GM21717 (cell line): ENCODE data around the gene PCBP3.
"Not testable (repeated sequence)": the region's sequence is repeated elsewhere in the genome, so short reads cannot be mapped to it uniquely, and the experiment has no call there.

Experiments
- ATAC-seq: cut with Tn5 transposase; IDR thresholded peaks from one replicate; pipeline ENCODE4 v1.9.1; 2021; ENCODE audit warnings: mild to moderate bottlenecking, moderate library complexity; ENCODE audit not compliant: unreplicated experiment

Gene PCBP3

DNA sequence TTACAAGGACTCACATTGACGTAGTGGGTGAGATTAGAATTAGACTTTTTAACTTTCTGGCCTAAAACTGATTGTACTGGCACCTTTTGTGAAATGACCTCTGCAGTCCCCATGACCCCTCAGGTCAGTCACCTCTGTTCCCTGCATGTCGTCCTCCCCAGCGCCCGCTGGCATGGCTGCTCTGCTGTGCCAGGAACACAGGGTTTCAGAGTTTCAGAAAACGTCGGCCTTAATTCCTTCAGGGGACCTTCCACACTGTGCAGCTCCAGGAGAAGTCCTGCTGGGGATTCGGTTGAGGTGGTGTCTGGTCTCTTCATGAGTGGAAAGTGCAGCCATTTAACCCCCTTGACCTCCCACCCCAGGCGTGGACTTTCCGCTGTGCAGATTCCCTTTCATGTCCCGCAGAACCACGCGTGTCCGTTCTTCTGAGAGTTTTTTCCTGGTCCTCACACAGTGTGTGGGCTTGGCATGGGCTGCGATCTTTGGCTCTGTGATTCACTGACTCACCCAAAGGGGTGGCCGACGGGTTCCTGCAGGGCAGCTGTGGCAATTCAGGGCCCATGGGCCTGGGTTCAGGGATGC is 179.7 kb downstream of the PCBP3 start:
- no peak for ATAC-seq

- ATAC-seq = no peak
These were observed 181.2 kb downstream of the PCBP3 start for GRCh38 chr21:45824546-45825215.

GRCh38 chr21:45825219-45825618 is 181.7 kb downstream of the PCBP3 start:
- ATAC-seq = no peak

GRCh38 chr21:45826676-45827301 is 183.3 kb downstream of the PCBP3 start:
- ATAC-seq = no peak

DNA sequence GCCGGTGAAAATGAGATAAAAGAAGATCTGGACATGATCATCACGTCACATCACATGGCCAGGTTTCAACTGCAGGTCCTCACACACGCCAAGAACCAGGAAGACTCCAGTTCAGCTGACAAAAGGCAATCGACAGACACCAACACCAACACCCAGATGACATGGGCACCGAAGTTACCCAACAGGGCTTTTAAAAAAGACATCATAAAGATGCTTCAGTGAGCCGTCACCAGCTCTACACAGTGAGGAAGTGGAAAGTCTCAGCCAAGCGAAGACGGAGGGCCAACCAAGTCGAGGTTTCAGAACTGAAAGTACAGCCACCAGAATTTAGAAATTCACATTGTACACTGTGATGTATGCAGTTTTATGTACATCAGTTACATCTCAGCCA is 183.8 kb downstream of the PCBP3 start:
- no peak for ATAC-seq

GRCh38 chr21:45827881-45828579 is 184.5 kb downstream of the PCBP3 start:
- no peak for ATAC-seq

GRCh38 chr21:45828580-45829570 is 185.3 kb downstream of the PCBP3 start:
- ATAC-seq = no peak

GRCh38 chr21:45829668-45830067 is 186.1 kb downstream of the PCBP3 start:
- ATAC-seq = no peak

GRCh38 chr21:45830221-45830640 is 186.7 kb downstream of the PCBP3 start:
- ATAC-seq = no peak

GRCh38 chr21:45830720-45831366 is 187.3 kb downstream of the PCBP3 start:
- ATAC-seq = no peak

DNA sequence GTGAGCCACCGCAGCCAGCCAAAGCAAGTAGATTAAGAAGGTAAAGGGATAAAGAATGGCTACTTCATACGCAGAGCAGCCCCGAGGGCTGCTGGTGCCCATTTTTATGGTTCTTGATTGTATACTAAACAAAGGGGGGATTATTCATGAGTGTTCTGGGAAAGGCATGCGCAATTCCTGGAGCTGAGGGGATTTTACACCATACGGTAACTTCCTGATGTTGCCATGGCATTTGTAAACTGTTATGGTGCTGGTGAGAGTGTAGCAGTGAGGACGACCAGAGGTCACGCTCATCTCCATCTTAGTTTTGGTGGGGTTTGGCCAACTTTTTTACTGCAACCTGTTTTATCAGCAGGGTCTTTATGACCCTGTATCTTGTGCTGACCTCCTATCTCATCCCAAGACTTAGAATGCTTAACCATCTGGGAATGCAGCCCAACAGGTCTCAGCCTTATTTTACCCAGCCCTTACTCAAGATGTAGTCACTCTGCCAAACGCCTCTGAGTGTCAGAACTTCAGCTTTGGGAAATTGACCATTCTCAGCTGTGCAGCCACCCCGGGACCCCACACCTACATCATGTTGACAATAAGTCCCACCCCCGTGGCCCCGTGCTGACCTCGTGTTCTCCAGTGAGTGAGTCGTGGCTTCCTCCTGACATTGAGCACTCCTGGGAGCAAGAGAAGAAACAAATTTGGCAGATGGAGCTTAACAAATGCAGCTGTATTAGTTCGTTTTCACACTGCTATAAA is 188.6 kb downstream of the PCBP3 start:
- no peak for ATAC-seq

DNA sequence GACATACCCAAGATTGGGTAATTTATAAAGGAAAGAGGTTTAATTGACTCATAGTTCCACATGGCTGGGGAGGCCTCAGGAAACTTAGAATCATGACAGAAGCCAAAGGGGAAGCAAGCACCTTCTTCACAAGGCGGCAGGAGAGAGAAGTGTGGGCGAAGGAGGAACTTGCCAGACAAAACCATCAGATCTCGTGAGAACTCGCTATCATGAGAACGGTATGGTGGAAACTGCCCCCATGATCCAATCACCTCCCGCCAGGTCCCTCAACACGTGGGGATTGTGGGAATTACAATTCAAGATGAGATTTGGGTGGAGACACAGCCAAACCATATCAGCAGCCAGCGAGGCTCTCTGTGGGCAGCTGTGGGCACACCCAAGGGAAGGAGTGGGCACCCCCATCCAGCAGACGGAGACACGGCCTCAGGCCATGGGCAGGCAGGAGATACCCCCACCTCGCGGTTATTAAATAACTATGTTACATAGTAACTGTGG is 189.3 kb downstream of the PCBP3 start:
- not testable (repeated sequence) for ATAC-seq

- no peak for ATAC-seq
These were observed 189.9 kb downstream of the PCBP3 start for GRCh38 chr21:45833414-45833813.

DNA sequence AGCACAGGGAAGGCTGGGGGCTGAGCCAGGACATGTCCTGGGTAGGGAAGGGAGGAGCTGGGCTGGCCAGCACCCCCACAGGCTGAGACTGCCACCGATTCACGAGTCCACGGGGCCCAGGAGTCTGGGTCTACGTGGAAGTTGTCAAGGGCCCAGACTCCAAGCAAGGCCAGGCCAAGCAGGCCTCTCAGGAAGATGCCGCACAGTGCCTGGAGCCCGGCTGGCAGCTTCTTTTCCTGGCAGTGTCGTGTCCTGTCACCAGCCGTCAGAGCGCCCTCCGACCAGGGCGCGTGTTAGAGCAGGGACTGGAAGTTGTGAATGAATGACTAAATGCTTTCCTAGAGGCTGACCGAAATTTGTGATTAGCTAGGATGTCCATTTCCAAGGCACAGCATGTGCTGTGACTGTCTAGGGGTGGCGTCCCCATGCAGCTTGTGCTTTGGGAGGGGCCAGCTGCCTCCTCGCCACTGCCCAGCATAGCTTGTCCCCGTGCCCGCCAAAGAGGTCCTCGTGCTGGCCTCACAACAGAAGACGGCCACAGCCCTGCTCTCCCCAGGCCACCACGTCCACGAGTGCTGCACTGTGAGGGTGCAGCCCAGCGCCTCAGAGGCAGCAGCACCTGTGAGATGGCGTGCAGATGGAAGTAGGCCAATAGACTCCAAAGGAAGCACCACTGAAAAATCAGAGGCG is 190.6 kb downstream of the PCBP3 start:
- ATAC-seq = no peak

- ATAC-seq = no peak
These were observed 191.3 kb downstream of the PCBP3 start for GRCh38 chr21:45834821-45835293.

DNA sequence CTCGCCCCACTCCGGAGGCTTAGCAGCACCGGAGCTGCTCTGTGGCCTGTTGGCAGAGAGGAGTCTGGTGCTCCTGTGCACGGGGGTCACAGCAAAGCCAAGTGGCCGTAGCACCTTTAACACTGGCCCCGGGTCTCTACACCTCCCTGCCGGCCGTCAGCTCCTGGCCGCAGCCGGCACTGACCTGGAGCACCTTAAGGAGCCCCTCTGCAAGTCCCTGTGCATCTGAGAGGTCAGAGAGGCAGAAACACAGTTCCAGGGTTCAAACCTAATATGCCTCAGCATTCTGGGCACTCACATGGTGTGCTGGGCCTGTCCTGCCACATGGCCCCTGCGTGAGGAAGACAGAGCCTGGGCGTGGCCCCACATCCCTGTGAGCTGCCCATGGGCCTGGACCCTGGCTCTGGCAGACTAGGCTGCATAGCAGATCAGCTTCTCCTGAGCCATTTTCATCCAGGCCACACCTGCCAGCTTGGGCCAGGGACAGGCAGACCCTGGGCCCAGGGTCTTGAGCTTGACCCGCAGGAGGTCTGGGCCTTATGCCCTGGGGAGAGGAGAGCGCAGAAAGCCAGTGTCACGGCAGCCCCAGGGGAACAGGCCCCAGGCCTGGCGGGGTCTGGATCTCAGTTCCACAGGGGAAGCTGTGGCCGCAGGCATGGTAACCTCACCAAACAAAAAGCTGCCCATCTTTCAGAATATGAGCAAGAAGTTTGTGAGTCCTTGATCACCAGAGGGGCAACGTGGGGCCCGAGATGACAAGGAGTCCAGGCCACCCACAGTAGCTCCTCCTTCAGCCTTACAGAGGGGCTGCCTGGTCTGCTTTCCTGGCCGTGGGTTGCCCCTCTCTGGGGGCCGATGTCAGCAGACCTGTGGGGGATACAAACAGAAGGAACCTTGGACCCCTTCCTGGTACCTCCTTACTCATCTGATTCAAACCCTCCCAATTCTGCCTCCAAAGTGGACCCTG is 192.1 kb downstream of the PCBP3 start:
- ATAC-seq = no peak

- no peak for ATAC-seq
These were observed 192.7 kb downstream of the PCBP3 start for GRCh38 chr21:45836268-45836655.
